GM23248 (cell line): ENCODE measurements around the gene DACH1. TPM values are rescaled to one million over a fixed set of nuclear protein-coding genes. Genes with fewer than 3 reads are reported as not detected.

ENCODE experiments used
- DNase-seq: peaks from one replicate; pipeline ENCODE4 v3.0.0-alpha.2; 2015
- H2AFZ ChIP-seq: fragments of 200-600 bp; sonication (generic); 2 replicates; pipeline ENCODE4 v1.6.1; 2016; ENCODE audit warnings: antibody characterized with exemption
- H3F3A ChIP-seq: fragments of 200-600 bp; sonication (generic); 2 replicates; pipeline ENCODE4 v1.6.1; 2016; ENCODE audit warnings: mild to moderate bottlenecking, antibody characterized with exemption, mixed run types; ENCODE audit not compliant: insufficient read depth
- H3K27ac ChIP-seq: fragments of 200-600 bp; sonication (generic); 2 replicates; pipeline ENCODE4 v1.5.1; 2016; ENCODE audit warnings: mild to moderate bottlenecking
- H3K27me3 ChIP-seq: fragments of 200-600 bp; sonication (generic); replicated peaks from 2 replicates; pipeline ENCODE4 v1.6.1; 2016; ENCODE audit warnings: mild to moderate bottlenecking; ENCODE audit not compliant: insufficient read depth
- H3K36me3 ChIP-seq: fragments of 200-600 bp; sonication (generic); 2 replicates; pipeline ENCODE4 v1.6.1; 2016; ENCODE audit warnings: low read depth, mild to moderate bottlenecking
- H3K4me1 ChIP-seq: fragments of 200-600 bp; sonication (generic); 2 replicates; pipeline ENCODE4 v1.6.1; 2016; ENCODE audit warnings: mild to moderate bottlenecking; ENCODE audit not compliant: insufficient read depth
- H3K4me2 ChIP-seq: fragments of 200-600 bp; sonication (generic); one replicate; pipeline ENCODE4 v1.6.1; 2016; ENCODE audit warnings: mild to moderate bottlenecking; ENCODE audit not compliant: unreplicated experiment
- H3K4me3 ChIP-seq: fragments of 200-600 bp; sonication (generic); 2 replicates; pipeline ENCODE4 v1.5.1; 2016; ENCODE audit warnings: mild to moderate bottlenecking
- H3K79me2 ChIP-seq: fragments of 200-600 bp; sonication (generic); 2 replicates; pipeline ENCODE4 v1.6.1; 2016; ENCODE audit warnings: mild to moderate bottlenecking; ENCODE audit not compliant: insufficient read depth
- H3K9ac ChIP-seq: fragments of 200-600 bp; sonication (generic); 2 replicates; pipeline ENCODE4 v1.6.1; 2016; ENCODE audit warnings: mild to moderate bottlenecking
- H3K9me2 ChIP-seq: fragments of 200-600 bp; sonication (generic); 2 replicates; pipeline ENCODE4 v1.6.1; 2016; ENCODE audit warnings: mixed run types, mild to moderate bottlenecking, moderate library complexity; ENCODE audit not compliant: insufficient read depth
- H3K9me3 ChIP-seq: fragments of 200-600 bp; sonication (generic); one replicate; pipeline ENCODE4 v1.6.1; 2017; ENCODE audit warnings: low read depth
- H4K20me1 ChIP-seq: fragments of 200-600 bp; sonication (generic); 2 replicates; pipeline ENCODE4 v1.6.0; 2016; ENCODE audit not compliant: insufficient read depth
- EZH2 ChIP-seq: fragments of 200-600 bp; sonication (generic); IDR thresholded peaks from 2 replicates; pipeline ENCODE4 v1.6.1; 2018; ENCODE audit warnings: antibody characterized with exemption, mild to moderate bottlenecking; ENCODE audit not compliant: insufficient read depth, poor library complexity, severe bottlenecking
- EZH2phosphoT487 ChIP-seq: fragments of 200-600 bp; sonication (generic); IDR thresholded peaks from 2 replicates; pipeline ENCODE4 v1.6.1; 2018; ENCODE audit warnings: antibody characterized with exemption, moderate library complexity, mild to moderate bottlenecking, low read depth; ENCODE audit not compliant: insufficient read depth
- WGBS, 2 experiments: methylation state at CpG; one replicate each; pipeline ENCODE4 v1.1.6; 2015 to 2017; ENCODE audit warnings: low lambda C conversion rate in 2 of 2, low coverage in 1 of 2; ENCODE audit errors: missing lambda C conversion rate in 2 of 2; 5-methylcytosine and 5-hydroxymethylcytosine counted together
- in situ Hi-C: fragments of 300-500 bp; cut with MboI; formaldehyde crosslinking; loops from 2 replicates; pipeline ENCODE4 v1.15.0; 2020
- polyA plus RNA-seq: library from polyadenylated mRNA; unstranded; fragments of >200 nt; fragmentation: Nextera tagmentation; extraction: Ambion mirVana; gene quantifications from 2 replicates; pipeline ENCODE4 v1.2.1, GENCODE V29; 2016
- total RNA-seq: library from RNA; depleted of rRNA; stranded (reverse); fragments of >200 nt; shearing (Covaris generic); gene quantifications from 2 replicates; pipeline ENCODE4 v1.2.3, GENCODE V29; 2014

Gene DACH1
- total and polyA plus RNA-seq, 2 experiments from 2014 or later = not detected

GRCh38 chr13:71617265-71617664, 249.7 kb downstream of the DACH1 start:
- Histone ChIP-seq H3K9ac (no peak overlapping the region), H3K9me2 (no peaks in the 10 kb centered on the region), H3K4me2 (no peak overlapping the region), H3K27ac (no peak overlapping the region), H3K9me3 (no peaks in the 10 kb centered on the region), H2AFZ (no peak overlapping the region), H3K4me3 (no peak overlapping the region), H3K27me3 (no peaks in the 10 kb centered on the region), H3K4me1 (no peaks in the 10 kb centered on the region), H3F3A (no peaks in the 10 kb centered on the region), H3K36me3 (no peaks in the 10 kb centered on the region), H4K20me1 (no peaks in the 10 kb centered on the region), H3K79me2 (no peaks in the 10 kb centered on the region)
- no peak for TF ChIP-seq EZH2phosphoT487
- no peak for TF ChIP-seq EZH2
- 59 to 69% methylated on average over 1 of the region's 1 CpG for WGBS, 2 experiments
- no peak for DNase-seq
- in situ Hi-C loops = no loop called here

- 12 to 13% methylated on average over 6 of the region's 6 CpGs for WGBS, 2 experiments
- H3K9ac ChIP-seq = no peak overlapping the region
- no peak overlapping the region for H2AFZ ChIP-seq
- H3K27ac ChIP-seq = no peak overlapping the region
- H3K4me3 ChIP-seq = no peak overlapping the region
- no peaks in the 10 kb centered on the region for H4K20me1 ChIP-seq
- H3F3A ChIP-seq = no peaks in the 10 kb centered on the region
- DNase-seq = no peak
- H3K9me2 ChIP-seq = no peaks in the 10 kb centered on the region
- H3K4me2 ChIP-seq = no peak overlapping the region
- no peaks in the 10 kb centered on the region for H3K27me3 ChIP-seq
- in situ Hi-C loops = no loop called here
- H3K9me3 ChIP-seq = no peaks in the 10 kb centered on the region
- no peaks in the 10 kb centered on the region for H3K4me1 ChIP-seq
- H3K79me2 ChIP-seq = no peaks in the 10 kb centered on the region
- TF ChIP-seq EZH2 = no peak
- TF ChIP-seq EZH2phosphoT487 = no peak
- H3K36me3 ChIP-seq = no peaks in the 10 kb centered on the region
Observed at GRCh38 chr13:71613066-71613745, 253.8 kb downstream of the DACH1 start.

GRCh38 chr13:71611292-71611691, 255.7 kb downstream of the DACH1 start:
- H3K9me3 ChIP-seq = no peaks in the 10 kb centered on the region
- no peak overlapping the region for H3K4me2 ChIP-seq
- no peak overlapping the region for H2AFZ ChIP-seq
- H3K79me2 ChIP-seq = no peaks in the 10 kb centered on the region
- in situ Hi-C loops = no loop called here
- TF ChIP-seq EZH2phosphoT487 (no peak), EZH2 (no peak)
- H3K9me2 ChIP-seq = no peaks in the 10 kb centered on the region
- DNase-seq = no peak
- H4K20me1 ChIP-seq = no peaks in the 10 kb centered on the region
- no peak overlapping the region for H3K27ac ChIP-seq
- no peaks in the 10 kb centered on the region for H3K27me3 ChIP-seq
- no peaks in the 10 kb centered on the region for H3K36me3 ChIP-seq
- 13 to 16% methylated on average over 3 of the region's 3 CpGs for WGBS, 2 experiments
- no peak overlapping the region for H3K4me3 ChIP-seq
- H3K9ac ChIP-seq = no peak overlapping the region
- no peaks in the 10 kb centered on the region for H3K4me1 ChIP-seq
- no peaks in the 10 kb centered on the region for H3F3A ChIP-seq

- no peak overlapping the region for H3K27ac ChIP-seq
Observed at GRCh38 chr13:71610876-71611275, 256.1 kb downstream of the DACH1 start.

More at GRCh38 chr13:71610876-71611275, 256.1 kb downstream of the DACH1 start:
- Histone ChIP-seq H3K9me2 (no peaks in the 10 kb centered on the region), H3K9me3 (no peaks in the 10 kb centered on the region), H3K4me2 (no peak overlapping the region), H3K27me3 (no peaks in the 10 kb centered on the region), H3K4me1 (no peaks in the 10 kb centered on the region), H3K4me3 (no peak overlapping the region), H3K9ac (no peak overlapping the region), H3F3A (no peaks in the 10 kb centered on the region), H4K20me1 (no peaks in the 10 kb centered on the region), H2AFZ (no peak overlapping the region), H3K36me3 (no peaks in the 10 kb centered on the region), H3K79me2 (no peaks in the 10 kb centered on the region)
- TF ChIP-seq EZH2phosphoT487 (no peak), EZH2 (no peak)
- in situ Hi-C loops = no loop called here
- WGBS, 2 experiments = 40 to 41% methylated on average over 5 of the region's 5 CpGs
- no peak for DNase-seq
